Activated naive CD4-positive, alpha-beta T cell treated with anti-CD3 and anti-CD28 coated beads, Interleukin-2, amount 10 ng/mL, durations not matched to agents 7 days and 5 days (primary cell): ENCODE measurements around the gene TP53I11.
A peak's percentile ranks its signal among the peaks of the same experiment; 100 is the strongest.

Source experiments
- CTCF ChIA-PET: fragments of 350-600 bp; sonication (Branson Sonifier 250); formaldehyde crosslinking; loops from one replicate; lab custom pipeline; 2021; ENCODE audit warnings: antibody characterized with exemption; lab: Charles Lee
- DNase-seq: peaks from one replicate; pipeline ENCODE4 v3.0.0-alpha.2; 2020
- H3K27ac Mint-ChIP-seq: one replicate; pipeline ENCODE4 v1.8.0; 2021; ENCODE audit warnings: mild to moderate bottlenecking, moderate library complexity, mixed read lengths
- H3K27me3 Mint-ChIP-seq: one replicate; pipeline ENCODE4 v1.8.0; 2021; ENCODE audit warnings: mild to moderate bottlenecking, mixed read lengths
- H3K36me3 Mint-ChIP-seq: one replicate; pipeline ENCODE4 v1.8.0; 2021; ENCODE audit warnings: mixed read lengths
- H3K4me1 Mint-ChIP-seq: one replicate; pipeline ENCODE4 v1.8.0; 2021; ENCODE audit warnings: mixed read lengths
- H3K4me3 Mint-ChIP-seq: one replicate; pipeline ENCODE4 v1.8.0; 2021; ENCODE audit warnings: mild to moderate bottlenecking, moderate library complexity, mixed read lengths
- H3K9me3 Mint-ChIP-seq: one replicate; pipeline ENCODE4 v1.8.0; 2021; ENCODE audit warnings: mixed read lengths

The TP53I11 gene

GRCh38 chr11:44950625-44951476 is at the start of gene TP53I11:
TP53I11 (minus strand) TSS chr11:44950883; CDS start chr11:44938335, 12,548 bp downstream.
- Mint-ChIP-seq H3K27ac (no peak within 1 kb of the TSS), H3K4me1 (peaks cover 5% of the 10 kb centered on the region), H3K36me3 (no peaks in the 10 kb centered on the region), H3K4me3 (peak within 1 kb of the TSS; percentile 58), H3K27me3 (peaks cover 71% of the 10 kb centered on the region), H3K9me3 (no peaks in the 10 kb centered on the region)
- peak; percentile 51 for DNase-seq
- CTCF ChIA-PET: interaction anchor here (1.2 to 1.5 kb wide), 4 partner anchors 10 to 152 kb away, joined by 3 to 7 read pairs (median 6); no protein-coding TSS in a partner anchor

GRCh38 chr11:44999068-44999467 is 48.4 kb upstream of the TP53I11 start:
- Mint-ChIP-seq H3K27ac (no peak overlapping the region), H3K9me3 (no peaks in the 10 kb centered on the region), H3K27me3 (peaks cover 29% of the 10 kb centered on the region), H3K4me3 (no peak overlapping the region), H3K4me1 (no peaks in the 10 kb centered on the region), H3K36me3 (no peaks in the 10 kb centered on the region)
- CTCF ChIA-PET: no interaction called here
- no peak for DNase-seq

- no peak overlapping the region for H3K4me3 Mint-ChIP-seq
- H3K4me1 Mint-ChIP-seq: no peaks in the 10 kb centered on the region
- CTCF ChIA-PET: no interaction called here
- H3K27me3 Mint-ChIP-seq: peaks cover 31% of the 10 kb centered on the region
- DNase-seq: no peak
- no peaks in the 10 kb centered on the region for H3K36me3 Mint-ChIP-seq
- no peaks in the 10 kb centered on the region for H3K9me3 Mint-ChIP-seq
- H3K27ac Mint-ChIP-seq: no peak overlapping the region
These were observed 47.4 kb upstream of the TP53I11 start for GRCh38 chr11:44998051-44998450.

GRCh38 chr11:44997566-44997965 is 46.9 kb upstream of the TP53I11 start:
- CTCF ChIA-PET: no interaction called here
- Mint-ChIP-seq H3K4me3 (no peak overlapping the region), H3K4me1 (no peaks in the 10 kb centered on the region), H3K36me3 (no peaks in the 10 kb centered on the region), H3K27me3 (peaks cover 31% of the 10 kb centered on the region), H3K27ac (no peak overlapping the region), H3K9me3 (no peaks in the 10 kb centered on the region)
- DNase-seq: no peak

- H3K4me3 Mint-ChIP-seq: no peak overlapping the region
- H3K27ac Mint-ChIP-seq: no peak overlapping the region
- no peak for DNase-seq
- peaks cover 25% of the 10 kb centered on the region for H3K27me3 Mint-ChIP-seq
- H3K36me3 Mint-ChIP-seq: no peaks in the 10 kb centered on the region
- no peaks in the 10 kb centered on the region for H3K9me3 Mint-ChIP-seq
- no peaks in the 10 kb centered on the region for H3K4me1 Mint-ChIP-seq
- CTCF ChIA-PET: no interaction called here
These were observed 44.1 kb upstream of the TP53I11 start for GRCh38 chr11:44994753-44995152.

GRCh38 chr11:44993971-44994704 is 43.5 kb upstream of the TP53I11 start:
- H3K9me3 Mint-ChIP-seq: no peaks in the 10 kb centered on the region
- CTCF ChIA-PET: no interaction called here
- H3K27me3 Mint-ChIP-seq: peaks cover 29% of the 10 kb centered on the region
- H3K36me3 Mint-ChIP-seq: no peaks in the 10 kb centered on the region
- DNase-seq: no peak
- no peaks in the 10 kb centered on the region for H3K4me1 Mint-ChIP-seq
- no peak overlapping the region for H3K4me3 Mint-ChIP-seq
- no peak overlapping the region for H3K27ac Mint-ChIP-seq

GRCh38 chr11:44992774-44993173 is 42.1 kb upstream of the TP53I11 start:
- DNase-seq: no peak
- CTCF ChIA-PET: no interaction called here
- Mint-ChIP-seq H3K27me3 (peaks cover 27% of the 10 kb centered on the region), H3K4me3 (no peak overlapping the region), H3K27ac (no peak overlapping the region), H3K9me3 (no peaks in the 10 kb centered on the region), H3K4me1 (no peaks in the 10 kb centered on the region), H3K36me3 (no peaks in the 10 kb centered on the region)

- Mint-ChIP-seq H3K27ac (no peak overlapping the region), H3K27me3 (peaks cover 28% of the 10 kb centered on the region), H3K4me3 (no peak overlapping the region), H3K9me3 (no peaks in the 10 kb centered on the region), H3K4me1 (no peaks in the 10 kb centered on the region), H3K36me3 (no peaks in the 10 kb centered on the region)
- CTCF ChIA-PET: no interaction called here
- DNase-seq: no peak
These were observed 41.5 kb upstream of the TP53I11 start for GRCh38 chr11:44992181-44992582.

- CTCF ChIA-PET: no interaction called here
- no peak for DNase-seq
- H3K4me1 Mint-ChIP-seq: no peaks in the 10 kb centered on the region
- no peak overlapping the region for H3K4me3 Mint-ChIP-seq
- H3K9me3 Mint-ChIP-seq: no peaks in the 10 kb centered on the region
- H3K27me3 Mint-ChIP-seq: peaks cover 32% of the 10 kb centered on the region
- H3K36me3 Mint-ChIP-seq: no peaks in the 10 kb centered on the region
- no peak overlapping the region for H3K27ac Mint-ChIP-seq
These were observed 40.0 kb upstream of the TP53I11 start for GRCh38 chr11:44990665-44991064.

- Mint-ChIP-seq H3K4me1 (no peaks in the 10 kb centered on the region), H3K27me3 (peaks cover 28% of the 10 kb centered on the region), H3K27ac (no peak overlapping the region), H3K36me3 (no peaks in the 10 kb centered on the region), H3K4me3 (no peak overlapping the region), H3K9me3 (no peaks in the 10 kb centered on the region)
- CTCF ChIA-PET: no interaction called here
- no peak for DNase-seq
These were observed 39.3 kb upstream of the TP53I11 start for GRCh38 chr11:44989831-44990566.

- no peak for DNase-seq
- Mint-ChIP-seq H3K9me3 (no peaks in the 10 kb centered on the region), H3K4me1 (no peaks in the 10 kb centered on the region), H3K27me3 (peaks cover 21% of the 10 kb centered on the region), H3K27ac (no peak overlapping the region), H3K36me3 (no peaks in the 10 kb centered on the region), H3K4me3 (no peak overlapping the region)
- CTCF ChIA-PET: interaction anchor here (1.0 kb wide), 1 partner anchor 116 kb away, joined by 3 read pairs; no protein-coding TSS in a partner anchor
These were observed 38.4 kb upstream of the TP53I11 start for GRCh38 chr11:44988981-44989635.

GRCh38 chr11:44988111-44988510 is 37.4 kb upstream of the TP53I11 start:
- CTCF ChIA-PET: interaction anchor here (1.0 kb wide), 1 partner anchor 117 kb away, joined by 3 read pairs; no protein-coding TSS in a partner anchor
- Mint-ChIP-seq H3K27ac (no peak overlapping the region), H3K9me3 (no peaks in the 10 kb centered on the region), H3K4me1 (no peaks in the 10 kb centered on the region), H3K4me3 (no peak overlapping the region), H3K27me3 (peaks cover 18% of the 10 kb centered on the region), H3K36me3 (no peaks in the 10 kb centered on the region)
- no peak for DNase-seq

GRCh38 chr11:44987506-44987905 is 36.8 kb upstream of the TP53I11 start:
- peaks cover 18% of the 10 kb centered on the region for H3K27me3 Mint-ChIP-seq
- no peak overlapping the region for H3K4me3 Mint-ChIP-seq
- no peaks in the 10 kb centered on the region for H3K36me3 Mint-ChIP-seq
- CTCF ChIA-PET: no interaction called here
- H3K4me1 Mint-ChIP-seq: no peaks in the 10 kb centered on the region
- H3K9me3 Mint-ChIP-seq: no peaks in the 10 kb centered on the region
- DNase-seq: no peak
- no peak overlapping the region for H3K27ac Mint-ChIP-seq

GRCh38 chr11:44986315-44986714 is 35.6 kb upstream of the TP53I11 start:
- H3K4me1 Mint-ChIP-seq: no peaks in the 10 kb centered on the region
- CTCF ChIA-PET: interaction anchor here (1.0 kb wide), 1 partner anchor 58 kb away, joined by 3 read pairs; no protein-coding TSS in a partner anchor
- no peak for DNase-seq
- H3K36me3 Mint-ChIP-seq: no peaks in the 10 kb centered on the region
- H3K27me3 Mint-ChIP-seq: peaks cover 18% of the 10 kb centered on the region
- no peaks in the 10 kb centered on the region for H3K9me3 Mint-ChIP-seq
- H3K27ac Mint-ChIP-seq: no peak overlapping the region
- no peak overlapping the region for H3K4me3 Mint-ChIP-seq
